DMS153 treated with DMSO at 0.1 percent for 48 hours (cell line): Measurements from ENCODE around the gene PTPN20.
A peak's percentile ranks its signal among the peaks of the same experiment; 100 is the strongest.

Experiments
- DNase-seq: peaks from one replicate; lab custom pipeline; 2025; ENCODE audit not compliant: unreplicated experiment; lab: John Stamatoyannopoulos, UW

The PTPN20 gene

GRCh38 chr10:47046321-47047126 is 135.3 kb downstream of the PTPN20 start:
- DNase-seq = no peak

- no peak for DNase-seq
Measured at GRCh38 chr10:47047127-47047504, 135.9 kb downstream of the PTPN20 start.

GRCh38 chr10:47047577-47048525 is 136.6 kb downstream of the PTPN20 start:
- peak; percentile 36 for DNase-seq

- DNase-seq = no peak
Measured at GRCh38 chr10:47048526-47048905, 137.3 kb downstream of the PTPN20 start.

- DNase-seq = no peak
Measured at GRCh38 chr10:47049056-47049851, 138.0 kb downstream of the PTPN20 start.

- no peak for DNase-seq
Measured at GRCh38 chr10:47049906-47050305, 138.7 kb downstream of the PTPN20 start.

- no peak for DNase-seq
Measured at GRCh38 chr10:47050618-47051455, 139.6 kb downstream of the PTPN20 start.

- DNase-seq = no peak
Measured at GRCh38 chr10:47051741-47052238, 140.6 kb downstream of the PTPN20 start.
